ENCODE measurements around the gene AGBL4. TPM values are rescaled to one million over a fixed set of nuclear protein-coding genes. Genes with fewer than 3 reads are reported as not detected.

The AGBL4 gene
- total RNA-seq, 4 donors from 2014 or later: not detected

GRCh38 chr1:48627486-48627885 is 1396.3 kb downstream of the AGBL4 start:
- H3K4me3 ChIP-seq: no peak overlapping the region
- no peaks in the 10 kb centered on the region for H3K4me1 ChIP-seq
- no peak for DNase-seq
- peaks cover 0 to 37% (median 0%) of the 10 kb centered on the region in 4 donors for H3K27me3 ChIP-seq
- no peak for TF ChIP-seq CTCF (IDR thresholded peaks at IDR 0.05)
- no peak for TF ChIP-seq POLR2A (IDR thresholded peaks at IDR 0.05)
- H3K27ac ChIP-seq: no peak overlapping the region
- no peaks in the 10 kb centered on the region for H3K36me3 ChIP-seq
- WGBS, 2 donors: 19 to 24% methylated on average over 5 of the region's 5 CpGs
- intact Hi-C loops (cut with DNase I): no loop called here
- H3K9me3 ChIP-seq: no peaks in the 10 kb centered on the region

GRCh38 chr1:48619539-48619938 is 1404.2 kb downstream of the AGBL4 start:
- no peak for DNase-seq
- peaks cover 0 to 60% (median 0%) of the 10 kb centered on the region in 4 donors for H3K27me3 ChIP-seq
- intact Hi-C loops (cut with DNase I): no loop called here

GRCh38 chr1:48617252-48617651 is 1406.5 kb downstream of the AGBL4 start:
- H3K9me3 ChIP-seq: no peaks in the 10 kb centered on the region
- no peak for DNase-seq
- peaks cover 0 to 9% (median 0%) of the 10 kb centered on the region in 3 donors for H3K4me1 ChIP-seq
- H3K4me3 ChIP-seq: no peak overlapping the region
- no peak overlapping the region for H3K27ac ChIP-seq
- H3K36me3 ChIP-seq: no peaks in the 10 kb centered on the region
- WGBS, 2 donors: 49 to 60% methylated on average over 3 of the region's 3 CpGs
- H3K27me3 ChIP-seq: peaks cover 0 to 50% (median 0%) of the 10 kb centered on the region in 4 donors
- TF ChIP-seq CTCF (IDR thresholded peaks at IDR 0.05): no peak
- no peak for TF ChIP-seq POLR2A (IDR thresholded peaks at IDR 0.05)
- intact Hi-C loops (cut with DNase I): no loop called here

More at GRCh38 chr1:48619539-48619938, 1404.2 kb downstream of the AGBL4 start:
- WGBS, 2 donors: 33 to 52% methylated on average over 6 to 9 of the region's 9 CpGs
- no peaks in the 10 kb centered on the region for H3K9me3 ChIP-seq
- TF ChIP-seq POLR2A (IDR thresholded peaks at IDR 0.05) (no peak), CTCF (IDR thresholded peaks at IDR 0.05) (no peak)
- no peak overlapping the region for H3K4me3 ChIP-seq
- H3K27ac ChIP-seq: no peak overlapping the region
- peaks cover 0 to 9% (median 0%) of the 10 kb centered on the region in 3 donors for H3K4me1 ChIP-seq
- no peaks in the 10 kb centered on the region for H3K36me3 ChIP-seq

- Histone ChIP-seq H3K27me3 (peaks cover 0 to 50% (median 0%) of the 10 kb centered on the region in 4 donors), H3K4me3 (no peak overlapping the region), H3K9me3 (no peaks in the 10 kb centered on the region), H3K27ac (no peak overlapping the region), H3K4me1 (peaks cover 0 to 9% (median 0%) of the 10 kb centered on the region in 3 donors), H3K36me3 (no peaks in the 10 kb centered on the region)
- no peak for TF ChIP-seq CTCF (IDR thresholded peaks at IDR 0.05)
- no peak for TF ChIP-seq POLR2A (IDR thresholded peaks at IDR 0.05)
- no peak for DNase-seq
- intact Hi-C loops (cut with DNase I): no loop called here
- WGBS, 2 donors: 51 to 61% methylated on average over 2 of the region's 2 CpGs
These were observed 1407.0 kb downstream of the AGBL4 start for GRCh38 chr1:48616710-48617109.

GRCh38 chr1:48611841-48612240 is 1411.9 kb downstream of the AGBL4 start:
- TF ChIP-seq POLR2A (IDR thresholded peaks at IDR 0.05) (no peak), CTCF (IDR thresholded peaks at IDR 0.05) (no peak)
- H3K27ac ChIP-seq: no peak overlapping the region
- WGBS, 2 donors: 75 to 83% methylated on average over 2 of the region's 2 CpGs
- H3K9me3 ChIP-seq: no peaks in the 10 kb centered on the region
- H3K27me3 ChIP-seq: peaks cover 0 to 16% (median 0%) of the 10 kb centered on the region in 4 donors
- no peaks in the 10 kb centered on the region for H3K36me3 ChIP-seq
- peaks cover 0 to 12% (median 6%) of the 10 kb centered on the region in 3 donors for H3K4me1 ChIP-seq
- no peak overlapping the region for H3K4me3 ChIP-seq
- DNase-seq: no peak
- intact Hi-C loops (cut with DNase I): no loop called here
